Measurements from ENCODE around the gene POLR2L.

GRCh38 chr11:846496-847098 lies 4.3 kb upstream of the POLR2L start:
- TF ChIP-seq CTCF (IDR thresholded peaks at IDR 0.05 in 2 of 3, conservative IDR thresholded peaks at IDR 0.05 in 1 of 3; ENCODE audit: borderline replicate concordance in 1 of 3, insufficient read depth in 1 of 3, low read depth in 2 of 3, low read length in 2 of 3) (no peak), CBX3 (IDR thresholded peaks at IDR 0.05; ENCODE audit: low read depth) (no peak), POLR2A (IDR thresholded peaks at IDR 0.05; ENCODE audit: borderline replicate concordance, extremely low read depth, insufficient read depth, insufficient read length) (no peak), REST (IDR thresholded peaks at IDR 0.05; ENCODE audit: low read depth) (no peak), EZH2 (IDR thresholded peaks at IDR 0.05) (no peak), POLR2AphosphoS5 (IDR thresholded peaks at IDR 0.05; ENCODE audit: low read depth, low read length) (no peak)
